K562 (cell line): ENCODE results near the gene C2CD2. TPM values are rescaled to one million over a fixed set of nuclear protein-coding genes. Genes with fewer than 3 reads are reported as not detected.

Source experiments
- ATAC-seq: fragments of 200-7000 bp; cut with Tn5 transposase; 3 replicates; pipeline ENCODE4 v1.9.1; 2020; ENCODE audit warnings: moderate library complexity
- BruUV-seq: library from RNA; stranded (reverse); fragments of 400-500 nt; replicated peaks from 2 replicates; lab custom pipeline; 2021; lab: Mats Ljungman, UMichigan
- CTCF ChIA-PET: fragments of 300-600 bp; formaldehyde crosslinking; extraction: SDS; loops from one replicate; lab custom pipeline; 2021; ENCODE audit warnings: low intra/inter-chr PET ratio; lab: Yijun Ruan, JAX
- POLR2A ChIA-PET: fragments of 300-600, 350-650 bp; sonication (Branson Sonifier 250); formaldehyde crosslinking; extraction: SDS; loops from one replicate; lab custom pipeline; 2021; ENCODE audit warnings: antibody characterized with exemption, inconsistent platforms; lab: Yijun Ruan, JAX
- DNase-seq, 4 experiments: peaks; one replicate each; pipeline versions ENCODE4 v3.0.0 to v3.0.0-alpha.2; 2011 to 2018; ENCODE audit warnings: low spot score in 3 of 4, mixed read lengths in 3 of 4; ENCODE audit errors: extremely low read depth in 1 of 4
- FAIRE-seq: peaks from 2 replicates; lab custom pipeline; 2011; peaks lifted over from hg19 to GRCh38; lab: Jason Lieb, UNC
- H2AFZ ChIP-seq: 2 replicates; pipeline ENCODE4 v1.6.0; 2011; ENCODE audit warnings: low read depth, low read length, control low read depth, inconsistent platforms
- H3K27ac ChIP-seq: fragments of 200-600 bp; 3 replicates; pipeline ENCODE4 v1.8.0; 2011; ENCODE audit warnings: low read depth, mild to moderate bottlenecking, control low read depth, inconsistent platforms, low read length, moderate library complexity, mixed read lengths; ENCODE audit errors: extremely low read depth
- H3K27me3 ChIP-seq, 2 experiments: fragments of 300-600 bp in 1 of 2; 2 replicates in 1 of 2; 3 replicates in 1 of 2; pipeline versions ENCODE4 v1.6.0 to v1.8.0; 2011; ENCODE audit warnings: inconsistent platforms in 2 of 2, low read length in 2 of 2, mild to moderate bottlenecking in 1 of 2, mixed read lengths in 1 of 2, moderate library complexity in 1 of 2; ENCODE audit not compliant: control insufficient read depth in 2 of 2, insufficient read depth in 2 of 2
- H3K36me3 ChIP-seq: fragments of 300-600 bp; 3 replicates; pipeline ENCODE4 v1.8.0; 2011; ENCODE audit warnings: mild to moderate bottlenecking, low read length, inconsistent platforms; ENCODE audit not compliant: control insufficient read depth, insufficient read depth
- H3K4me1 ChIP-seq, 2 experiments: fragments of 200-600 bp in 1 of 2; replicated peaks in 1 of 2; 2 replicates in 1 of 2; 3 replicates in 1 of 2; pipeline versions ENCODE4 v1.5.1 to v1.8.0; 2011; ENCODE audit warnings: inconsistent platforms in 2 of 2, low read length in 2 of 2, mild to moderate bottlenecking in 1 of 2, mixed read lengths in 1 of 2, moderate library complexity in 1 of 2; ENCODE audit not compliant: control insufficient read depth in 2 of 2, insufficient read depth in 2 of 2
- H3K4me2 ChIP-seq: 2 replicates; pipeline ENCODE4 v1.6.1; 2011; ENCODE audit warnings: low read length, control low read depth, inconsistent platforms, mixed read lengths; ENCODE audit not compliant: insufficient read depth
- H3K4me3 ChIP-seq: fragments of 200-600 bp; sonication (generic), shearing (Covaris generic); 2 replicates; pipeline ENCODE4 v1.5.1; 2016; ENCODE audit warnings: control low read depth, inconsistent platforms
- H3K79me2 ChIP-seq: fragments of 200-600 bp; 3 replicates; pipeline ENCODE4 v1.8.0; 2011; ENCODE audit warnings: low read length, inconsistent platforms; ENCODE audit not compliant: control insufficient read depth, insufficient read depth
- H3K9ac ChIP-seq, 2 experiments: 2 replicates each; pipeline versions ENCODE4 v1.6.0 to v1.6.1; 2011; ENCODE audit warnings: low read depth in 2 of 2, low read length in 2 of 2, control low read depth in 1 of 2, inconsistent platforms in 1 of 2, mild to moderate bottlenecking in 1 of 2, mixed read lengths in 1 of 2; ENCODE audit not compliant: insufficient read depth in 1 of 2
- H3K9me1 ChIP-seq: one replicate; pipeline ENCODE4 v1.6.0; 2011; ENCODE audit warnings: inconsistent platforms, mild to moderate bottlenecking, low read length, moderate library complexity; ENCODE audit not compliant: control insufficient read depth, insufficient read depth
- H3K9me3 ChIP-seq: replicated peaks from 2 replicates; pipeline ENCODE4 v1.5.1; 2011; ENCODE audit warnings: low read depth, low read length, inconsistent platforms; ENCODE audit not compliant: control insufficient read depth, insufficient read depth
- H4K20me1 ChIP-seq: replicated peaks from 2 replicates; pipeline ENCODE4 v1.6.1; 2011; ENCODE audit warnings: low read length, inconsistent platforms, mixed read lengths; ENCODE audit not compliant: control insufficient read depth, insufficient read depth
- BCOR ChIP-seq: fragments of 450-650 bp; IDR thresholded peaks from 2 replicates; pipeline ENCODE4 v1.6.1; 2016
- C11orf30 ChIP-seq: fragments of 450-650 bp; IDR thresholded peaks from 2 replicates; pipeline ENCODE4 v1.6.1; 2016; ENCODE audit warnings: low read depth, mild to moderate bottlenecking
- CTBP1 ChIP-seq: fragments of 450-650 bp; IDR thresholded peaks from 2 replicates; pipeline ENCODE4 v1.6.1; 2016; ENCODE audit warnings: borderline replicate concordance
- FOSL1 ChIP-seq: fragments of 200-800 bp; sonication (Bioruptor generic); conservative IDR thresholded peaks from 2 replicates; pipeline ENCODE4 v1.6.1; 2016; ENCODE audit warnings: missing genetic modification characterization, missing compliant biosample characterization
- FOXA1 ChIP-seq: fragments of 450-650 bp; IDR thresholded peaks from 2 replicates; pipeline ENCODE4 v1.6.1; 2016; ENCODE audit warnings: mild to moderate bottlenecking, borderline replicate concordance
- JUND ChIP-seq, 2 experiments: IDR thresholded peaks; 2 replicates in 1 of 2; 3 replicates in 1 of 2; pipeline ENCODE4 v1.6.1; 2011; ENCODE audit warnings: borderline replicate concordance in 2 of 2, low read depth in 2 of 2, low read length in 2 of 2, improper control_type of control experiment in 1 of 2, missing biosample characterization in 1 of 2, missing genetic modification characterization in 1 of 2, missing genetic modification reagents in 1 of 2
- MAFK ChIP-seq: IDR thresholded peaks from 2 replicates; pipeline ENCODE4 v1.6.1; 2011; ENCODE audit warnings: low read length, improper control_type of control experiment
- MED1 ChIP-seq: sonication (generic); formaldehyde crosslinking; IDR thresholded peaks from 2 replicates; pipeline ENCODE4 v1.8.1; 2023; ENCODE audit warnings: missing genetic modification reagents, borderline replicate concordance
- MTA3 ChIP-seq: fragments of 450-650 bp; formaldehyde crosslinking; IDR thresholded peaks from 2 replicates; pipeline ENCODE4 v1.6.1; 2017; ENCODE audit warnings: mild to moderate bottlenecking, borderline replicate concordance
- SMAD3 ChIP-seq: fragments of 450-650 bp; formaldehyde crosslinking; conservative IDR thresholded peaks from 2 replicates; pipeline ENCODE4 v1.4.0; 2020; ENCODE audit warnings: mild to moderate bottlenecking
- SMARCE1 ChIP-seq: fragments of 450-650 bp; IDR thresholded peaks from 2 replicates; pipeline ENCODE4 v1.7.1; 2016; ENCODE audit warnings: mild to moderate bottlenecking
- ZFP1 ChIP-seq: fragments of 450-650 bp; formaldehyde crosslinking; IDR thresholded peaks from 2 replicates; pipeline ENCODE4 v1.4.0; 2020; ENCODE audit warnings: mild to moderate bottlenecking, mixed read lengths
- WGBS: fragments of 100-300 bp; shearing (Covaris generic); methylation state at CpG from one replicate; pipeline ENCODE4 v1.1.6; 2016; ENCODE audit warnings: low coverage, mixed read lengths; ENCODE audit not compliant: insufficient coverage; ENCODE audit errors: missing lambda C conversion rate; 5-methylcytosine and 5-hydroxymethylcytosine counted together
- in situ Hi-C: fragments of 300-500 bp; cut with MboI; formaldehyde crosslinking; loops from 4 replicates; pipeline ENCODE4 v1.15.0; 2018; ENCODE audit warnings: inconsistent platforms, mixed read lengths
- intact Hi-C: fragments of 100-400 bp; cut with micrococcal nuclease; formaldehyde crosslinking; loops from 2 replicates; pipeline ENCODE4 v1.14.2; 2022
- polyA plus RNA-seq, 8 experiments: library from polyadenylated mRNA; depleted of rRNA in 4 of 8; stranded (reverse) in 5 of 8; unstranded in 3 of 8; fragments of >200 nt; fragmentation: Nextera tagmentation in 2 of 8; fragmentation: Illumina TruSeq in 1 of 8; extraction: Ambion mirVana in 2 of 8; extraction: Trizol in 1 of 8; gene quantifications; 2 replicates each; pipeline versions ENCODE4 v1.2.1 to v1.2.3, GENCODE V29; 2011 to 2014; ENCODE audit warnings: inconsistent platforms in 1 of 8, missing spikeins in 1 of 8
- total RNA-seq, 7 experiments: library from RNA; depleted of rRNA in 6 of 7; stranded (reverse); fragments of >200 nt in 6 of 7; fragmentation: Illumina TruSeq in 2 of 7; extraction: Trizol in 2 of 7; gene quantifications; 2 replicates each; pipeline versions ENCODE4 v1.2.1 to v1.2.3, GENCODE V29; 2011 to 2021; ENCODE audit warnings: low replicate concordance in 1 of 7
- TF ChIP-seq, protein P1 (sequence below): fragments of 450-650 bp; formaldehyde crosslinking; IDR thresholded peaks from 2 replicates; pipeline ENCODE4 v1.4.0; 2020; ENCODE audit warnings: mild to moderate bottlenecking, moderate library complexity

Gene C2CD2
- total and polyA plus RNA-seq, 9 of the 15 experiments (the other 6 are each of a cell fraction or from before 2014, with no cell fraction given), result 1.3 to 21.6 (median 12.1) TPM

DNA sequence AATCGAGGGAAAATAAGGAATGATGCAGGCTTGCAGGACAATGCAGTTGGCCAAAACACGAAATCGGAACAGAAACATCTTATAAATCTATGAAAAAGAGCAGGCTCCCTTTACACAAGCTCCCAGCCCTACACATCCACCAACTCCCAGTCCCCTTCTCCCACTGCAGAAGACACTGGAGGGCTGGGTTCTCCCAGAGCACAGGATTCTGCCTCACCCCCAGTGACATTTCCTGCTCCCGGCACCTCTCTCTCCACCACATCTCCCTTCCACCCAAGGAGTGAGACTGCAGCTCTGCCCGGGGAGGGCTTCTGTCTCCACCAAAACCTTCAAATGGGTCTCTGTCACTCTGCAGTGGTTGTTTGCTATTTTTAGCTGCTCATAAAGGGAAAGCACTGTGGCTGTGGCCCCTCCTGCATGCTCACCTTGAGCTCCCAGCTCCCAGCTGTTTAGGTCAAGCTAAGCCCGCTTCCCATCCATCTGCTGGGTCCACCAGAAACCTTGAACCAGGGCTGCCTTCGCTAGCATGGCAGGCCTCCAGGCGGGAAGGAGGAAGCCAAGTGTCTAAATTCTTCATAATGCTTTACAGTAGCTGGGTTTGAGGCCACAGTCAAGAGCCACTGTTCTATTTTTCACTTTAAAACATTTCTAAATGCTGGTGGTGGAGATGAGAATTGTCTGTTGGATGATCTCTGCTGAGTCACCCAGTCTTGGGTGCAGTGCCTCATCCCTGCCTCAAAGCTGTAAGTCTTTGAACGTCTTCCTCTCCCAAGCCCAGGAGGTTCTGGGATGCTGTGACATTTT is 3.3 kb upstream of the C2CD2 start:
- no peaks in the 10 kb centered on the region; the same call in 2 of the 3 replicates for H3K36me3 ChIP-seq
- FAIRE-seq (peak; percentile 97), ATAC-seq (peak; percentile 76), DNase-seq (peak; percentile 67 to 92 (median 72))
- intact Hi-C loops (loop anchor here (1.0 to 5.0 kb wide), 3 partner anchors 54 to 140 kb away; partner anchors contain the start of gene PRDM15), in situ Hi-C loops (no loop called here)
- peak overlapping the region; percentile 76 for H3K27ac ChIP-seq
- peaks cover 10 to 16% of the 10 kb centered on the region in 2 experiments; a peak in 4 of 5 replicates for H3K27me3 ChIP-seq
- no TSS peak for BruUV-seq
- H3K79me2 ChIP-seq, result peaks cover 14% of the 10 kb centered on the region
- peak overlapping the region; percentile 83 for H2AFZ ChIP-seq
- no peaks in the 10 kb centered on the region for H3K9me1 ChIP-seq
- peak overlapping the region; percentile 55 for H3K4me2 ChIP-seq
- H3K4me3 ChIP-seq, result no peak overlapping the region
- peaks cover 41 to 63% of the 10 kb centered on the region in 2 experiments for H3K4me1 ChIP-seq
- ChIA-PET CTCF (interaction anchor here (0.6 kb wide), 1 partner anchor 138 kb away, joined by 3 read pairs; no protein-coding TSS in a partner anchor), POLR2A (interaction anchor here (0.6 to 1.1 kb wide), 8 partner anchors 9 to 296 kb away, joined by 3 to 5 read pairs (median 3); partner anchors contain the start of gene PRDM15)
- H3K9ac ChIP-seq, result peak overlapping the region; percentile 22 to 82
- 0 out of 2 replicates have a peak, but pooled peaks cover under 1% of the 10 kb centered on the region for H4K20me1 ChIP-seq
- 28% methylated on average over 9 of the region's 9 CpGs for WGBS
- H3K9me3 ChIP-seq, result no peaks in the 10 kb centered on the region
- no peak for TF ChIP-seq FOXA1
- TF ChIP-seq JUND (IDR thresholded peaks at IDR 0.05; ENCODE audit: borderline replicate concordance, low read depth, low read length), result peak; percentile 86
- peak; percentile 79; the same call in 2 of the 3 replicates for TF ChIP-seq JUND (tag; IDR thresholded peaks at IDR 0.05; ENCODE audit: borderline replicate concordance, low read depth, low read length)
- no peak for TF ChIP-seq MED1
- TF ChIP-seq C11orf30, result peak; percentile 94
- peak; percentile 95 for TF ChIP-seq MAFK
- no peak for TF ChIP-seq SMAD3 (CRISPR knock-in tag)
- no peak for TF ChIP-seq BCOR
- TF ChIP-seq MTA3, result 0 out of 2 replicates have a peak, but pooled peaks have one; percentile 31
- TF ChIP-seq CTBP1, result peak; percentile 85
- peak; percentile 80 for TF ChIP-seq FOSL1 (tag)
- TF ChIP-seq, protein P1, sequence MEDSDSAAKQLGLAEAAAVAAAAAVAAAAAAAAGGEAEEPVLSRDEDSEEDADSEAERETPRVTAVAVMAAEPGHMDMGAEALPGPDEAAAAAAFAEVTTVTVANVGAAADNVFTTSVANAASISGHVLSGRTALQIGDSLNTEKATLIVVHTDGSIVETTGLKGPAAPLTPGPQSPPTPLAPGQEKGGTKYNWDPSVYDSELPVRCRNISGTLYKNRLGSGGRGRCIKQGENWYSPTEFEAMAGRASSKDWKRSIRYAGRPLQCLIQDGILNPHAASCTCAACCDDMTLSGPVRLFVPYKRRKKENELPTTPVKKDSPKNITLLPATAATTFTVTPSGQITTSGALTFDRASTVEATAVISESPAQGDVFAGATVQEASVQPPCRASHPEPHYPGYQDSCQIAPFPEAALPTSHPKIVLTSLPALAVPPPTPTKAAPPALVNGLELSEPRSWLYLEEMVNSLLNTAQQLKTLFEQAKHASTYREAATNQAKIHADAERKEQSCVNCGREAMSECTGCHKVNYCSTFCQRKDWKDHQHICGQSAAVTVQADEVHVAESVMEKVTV (CRISPR knock-in tag), result peak; percentile 15; the same call in 1 of the 2 replicates
- TF ChIP-seq ZFP1 (CRISPR knock-in tag), result no peak
- peak; percentile 82 for TF ChIP-seq SMARCE1
